Measurements from ENCODE around the gene PLEKHA7.

DNA sequence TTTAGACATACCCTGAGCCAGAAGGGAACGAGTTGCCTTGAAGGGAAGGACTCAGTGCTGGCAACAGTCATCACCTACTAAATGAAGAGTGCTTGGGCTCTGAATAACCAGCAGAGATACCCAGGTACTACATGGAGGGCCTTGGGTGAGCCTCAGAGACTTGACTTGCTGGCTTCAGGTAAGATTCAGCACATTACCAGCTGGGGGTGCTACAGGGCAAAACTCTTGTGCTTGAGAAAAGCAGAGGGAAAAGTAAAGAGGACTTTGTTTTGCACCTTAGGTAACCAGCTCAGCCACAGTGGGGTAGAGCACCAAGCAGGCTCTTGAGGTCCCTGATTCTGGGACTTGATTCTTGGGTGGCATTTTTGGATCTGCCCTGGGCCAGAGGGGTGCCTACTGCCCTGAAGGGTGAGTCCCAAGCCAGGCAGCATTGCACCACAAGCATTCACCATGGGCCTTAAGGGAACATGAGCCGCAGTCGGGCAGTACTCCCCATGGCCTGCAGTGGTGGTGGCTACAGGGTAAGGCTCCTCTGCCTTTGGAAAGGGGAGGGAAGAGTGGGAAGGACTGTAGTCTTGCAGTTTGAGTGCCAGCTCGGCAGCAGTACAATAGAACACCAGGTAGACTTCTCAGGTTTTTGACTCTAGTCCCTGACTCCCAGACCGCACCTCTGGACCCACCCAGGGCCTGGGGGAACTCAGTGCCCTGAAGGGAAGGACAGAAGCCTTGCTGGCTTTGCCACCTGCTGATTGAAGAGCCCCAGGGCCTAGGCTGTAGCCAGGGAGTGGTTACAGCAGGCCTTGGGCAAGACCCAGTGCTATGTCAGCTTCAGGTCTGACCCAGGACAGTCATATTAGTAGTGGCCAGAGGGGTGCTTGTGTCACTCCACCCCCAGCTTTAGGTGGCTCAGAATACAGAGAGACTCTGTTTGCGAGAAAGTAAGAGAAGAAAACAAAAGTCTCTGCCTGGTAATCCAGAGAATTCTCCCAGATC, 22.7 kb upstream of the PLEKHA7 start:
- TF ChIP-seq, protein P1, sequence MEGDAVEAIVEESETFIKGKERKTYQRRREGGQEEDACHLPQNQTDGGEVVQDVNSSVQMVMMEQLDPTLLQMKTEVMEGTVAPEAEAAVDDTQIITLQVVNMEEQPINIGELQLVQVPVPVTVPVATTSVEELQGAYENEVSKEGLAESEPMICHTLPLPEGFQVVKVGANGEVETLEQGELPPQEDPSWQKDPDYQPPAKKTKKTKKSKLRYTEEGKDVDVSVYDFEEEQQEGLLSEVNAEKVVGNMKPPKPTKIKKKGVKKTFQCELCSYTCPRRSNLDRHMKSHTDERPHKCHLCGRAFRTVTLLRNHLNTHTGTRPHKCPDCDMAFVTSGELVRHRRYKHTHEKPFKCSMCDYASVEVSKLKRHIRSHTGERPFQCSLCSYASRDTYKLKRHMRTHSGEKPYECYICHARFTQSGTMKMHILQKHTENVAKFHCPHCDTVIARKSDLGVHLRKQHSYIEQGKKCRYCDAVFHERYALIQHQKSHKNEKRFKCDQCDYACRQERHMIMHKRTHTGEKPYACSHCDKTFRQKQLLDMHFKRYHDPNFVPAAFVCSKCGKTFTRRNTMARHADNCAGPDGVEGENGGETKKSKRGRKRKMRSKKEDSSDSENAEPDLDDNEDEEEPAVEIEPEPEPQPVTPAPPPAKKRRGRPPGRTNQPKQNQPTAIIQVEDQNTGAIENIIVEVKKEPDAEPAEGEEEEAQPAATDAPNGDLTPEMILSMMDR (IDR thresholded peaks at IDR 0.05), result peak; percentile 26; the same call in 1 of the 2 replicates
- TF ChIP-seq, protein P2, sequence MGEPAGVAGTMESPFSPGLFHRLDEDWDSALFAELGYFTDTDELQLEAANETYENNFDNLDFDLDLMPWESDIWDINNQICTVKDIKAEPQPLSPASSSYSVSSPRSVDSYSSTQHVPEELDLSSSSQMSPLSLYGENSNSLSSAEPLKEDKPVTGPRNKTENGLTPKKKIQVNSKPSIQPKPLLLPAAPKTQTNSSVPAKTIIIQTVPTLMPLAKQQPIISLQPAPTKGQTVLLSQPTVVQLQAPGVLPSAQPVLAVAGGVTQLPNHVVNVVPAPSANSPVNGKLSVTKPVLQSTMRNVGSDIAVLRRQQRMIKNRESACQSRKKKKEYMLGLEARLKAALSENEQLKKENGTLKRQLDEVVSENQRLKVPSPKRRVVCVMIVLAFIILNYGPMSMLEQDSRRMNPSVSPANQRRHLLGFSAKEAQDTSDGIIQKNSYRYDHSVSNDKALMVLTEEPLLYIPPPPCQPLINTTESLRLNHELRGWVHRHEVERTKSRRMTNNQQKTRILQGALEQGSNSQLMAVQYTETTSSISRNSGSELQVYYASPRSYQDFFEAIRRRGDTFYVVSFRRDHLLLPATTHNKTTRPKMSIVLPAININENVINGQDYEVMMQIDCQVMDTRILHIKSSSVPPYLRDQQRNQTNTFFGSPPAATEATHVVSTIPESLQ (CRISPR knock-in tag; IDR thresholded peaks at IDR 0.05), result no peak
- TF ChIP-seq SMAD3 (CRISPR knock-in tag; IDR thresholded peaks at IDR 0.05; ENCODE audit: borderline replicate concordance), result no peak
- no peak for TF ChIP-seq SP1 (CRISPR knock-in tag; conservative IDR thresholded peaks at IDR 0.05)
- TF ChIP-seq SOX15 (CRISPR knock-in tag; IDR thresholded peaks at IDR 0.05), result no peak

Data from WTC11 (cell line).